Prostate gland (tissue), 2 donors: Measurements from ENCODE around the gene B9D2.

Experiments used
- CTCF ChIP-seq, 4 experiments: fragments of 200-600 bp in 2 of 4; fragments of 450-650 bp in 2 of 4; sonication (generic) in 2 of 4; IDR thresholded peaks; 1 replicate in 3 of 4; 2 replicates in 1 of 4; pipeline ENCODE4 v1.5.1; 2016 to 2019; ENCODE audit warnings: antibody characterized with exemption in 4 of 4, mild to moderate bottlenecking in 2 of 4, moderate library complexity in 2 of 4
- POLR2A ChIP-seq: fragments of 450-650 bp; IDR thresholded peaks from one replicate; pipeline ENCODE4 v1.6.1; 2016; ENCODE audit warnings: antibody characterized with exemption, mild to moderate bottlenecking

DNA sequence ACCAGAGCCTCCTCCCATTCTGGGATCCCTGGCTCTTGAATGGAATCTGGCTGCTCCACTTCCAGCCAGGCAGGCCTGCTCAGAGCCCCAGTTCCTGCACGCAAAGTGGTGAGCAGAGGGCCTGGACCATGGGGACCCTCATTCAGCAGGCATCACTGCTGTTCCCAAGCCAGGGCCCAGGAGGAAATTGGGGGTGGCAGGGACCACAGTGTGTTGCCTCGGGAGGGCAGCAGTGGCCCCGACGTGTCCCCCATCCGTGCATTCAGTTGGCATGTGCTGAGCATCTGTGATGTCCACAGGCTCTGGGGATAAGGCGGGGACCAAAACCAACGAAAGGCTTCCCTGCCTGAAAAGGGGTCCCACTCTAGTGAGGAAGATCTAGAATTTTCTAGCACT lies 42.7 kb downstream of the B9D2 start:
- no peak for TF ChIP-seq POLR2A
- TF ChIP-seq CTCF (IDR thresholded peaks at IDR 0.05): no peak
